ENCODE data around the gene CDKAL1. TPM values are rescaled to one million over a fixed set of nuclear protein-coding genes. Genes with fewer than 3 reads are reported as not detected.

The CDKAL1 gene
- total RNA-seq, 4 donors from 2014 or later, result 10.3 to 11.2 (median 10.5) TPM

- Histone ChIP-seq H3K36me3 (no peaks in the 10 kb centered on the region), H3K4me1 (peaks cover 6 to 15% (median 12%) of the 10 kb centered on the region in 4 donors), H3K27me3 (no peaks in the 10 kb centered on the region), H3K27ac (replicated peaks in 1 of 4) (no peak overlapping the region), H3K4me3 (no peak overlapping the region), H3K9me3 (no peaks in the 10 kb centered on the region)
- intact Hi-C loops (cut with DNase I), result no loop called here
- no peak for DNase-seq (ENCODE audit: extremely low spot score)
- 17% methylated on average over 5 of the region's 5 CpGs for WGBS
- TF ChIP-seq POLR2AphosphoS5 (IDR thresholded peaks at IDR 0.05) (no peak), EP300 (IDR thresholded peaks at IDR 0.05) (no peak), POLR2A (IDR thresholded peaks at IDR 0.05; ENCODE audit: low read depth) (no peak), CTCF (IDR thresholded peaks at IDR 0.05) (no peak)
Measured at GRCh38 chr6:21109391-21110178, 575.3 kb downstream of the CDKAL1 start.

GRCh38 chr6:21110684-21111083, 576.4 kb downstream of the CDKAL1 start:
- Histone ChIP-seq H3K27ac (replicated peaks in 1 of 4) (no peak overlapping the region), H3K4me3 (no peak overlapping the region), H3K4me1 (peaks cover 6 to 19% (median 13%) of the 10 kb centered on the region in 4 donors), H3K27me3 (no peaks in the 10 kb centered on the region), H3K9me3 (no peaks in the 10 kb centered on the region), H3K36me3 (no peaks in the 10 kb centered on the region)
- no peak for TF ChIP-seq EP300 (IDR thresholded peaks at IDR 0.05)
- TF ChIP-seq POLR2AphosphoS5 (IDR thresholded peaks at IDR 0.05), result no peak
- TF ChIP-seq POLR2A (IDR thresholded peaks at IDR 0.05; ENCODE audit: low read depth), result no peak
- TF ChIP-seq CTCF (IDR thresholded peaks at IDR 0.05), result no peak
- 94% methylated on average over 5 of the region's 5 CpGs for WGBS
- intact Hi-C loops (cut with DNase I), result no loop called here
- DNase-seq (ENCODE audit: extremely low spot score), result no peak

GRCh38 chr6:21111093-21111725, 577.0 kb downstream of the CDKAL1 start:
- TF ChIP-seq CTCF (IDR thresholded peaks at IDR 0.05) (no peak), EP300 (IDR thresholded peaks at IDR 0.05) (no peak), POLR2A (IDR thresholded peaks at IDR 0.05; ENCODE audit: low read depth) (no peak)
- H3K9me3 ChIP-seq, result no peaks in the 10 kb centered on the region
- DNase-seq (ENCODE audit: extremely low spot score), result no peak
- no peak overlapping the region for H3K4me3 ChIP-seq
- intact Hi-C loops (cut with DNase I), result no loop called here
- WGBS, result 58% methylated on average over 4 of the region's 4 CpGs
- no peak overlapping the region for H3K27ac ChIP-seq (replicated peaks in 1 of 4)
- H3K36me3 ChIP-seq, result no peaks in the 10 kb centered on the region
- no peaks in the 10 kb centered on the region for H3K27me3 ChIP-seq
- peaks cover 6 to 19% (median 13%) of the 10 kb centered on the region in 4 donors for H3K4me1 ChIP-seq

GRCh38 chr6:21115111-21115510, 580.9 kb downstream of the CDKAL1 start:
- intact Hi-C loops (cut with DNase I), result no loop called here
- H3K27ac ChIP-seq (replicated peaks in 1 of 4), result no peak overlapping the region
- H3K9me3 ChIP-seq, result no peaks in the 10 kb centered on the region
- TF ChIP-seq EP300 (IDR thresholded peaks at IDR 0.05) (no peak), CTCF (IDR thresholded peaks at IDR 0.05) (no peak), POLR2A (IDR thresholded peaks at IDR 0.05; ENCODE audit: low read depth) (no peak), POLR2AphosphoS5 (IDR thresholded peaks at IDR 0.05) (no peak)
- WGBS, result 38% methylated on average over 2 of the region's 2 CpGs
- no peak overlapping the region for H3K4me3 ChIP-seq
- no peak for DNase-seq (ENCODE audit: extremely low spot score)
- no peaks in the 10 kb centered on the region for H3K36me3 ChIP-seq
- no peaks in the 10 kb centered on the region for H3K27me3 ChIP-seq
- H3K4me1 ChIP-seq, result peaks cover 0 to 10% (median 4%) of the 10 kb centered on the region in 4 donors

Data from esophagus muscularis mucosa (tissue), 4 donors.